ENCODE data around the gene MYO3B.

DNA sequence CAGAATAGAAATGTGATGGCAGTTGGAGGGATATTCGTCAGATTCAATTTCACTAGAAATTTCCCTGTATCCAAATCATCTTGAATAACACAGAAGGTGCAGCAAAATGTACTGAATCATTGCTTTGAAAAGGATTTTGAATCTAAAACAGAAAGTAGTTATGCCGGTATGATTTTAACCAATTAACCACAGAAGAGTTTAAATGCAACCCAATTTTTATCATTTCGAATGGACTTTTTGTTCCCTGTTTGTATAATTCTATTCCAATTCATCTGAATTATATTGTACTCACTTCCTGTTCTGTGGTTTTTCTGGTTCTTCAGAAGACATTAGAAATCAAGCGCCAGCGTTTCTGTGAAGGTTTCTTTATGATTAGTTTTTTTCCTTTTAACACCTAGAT is 190.4 kb downstream of the MYO3B start:
- TF ChIP-seq POLR2AphosphoS5 (IDR thresholded peaks at IDR 0.05): no peak
- TF ChIP-seq CTCF (IDR thresholded peaks at IDR 0.05): no peak
- no peak for TF ChIP-seq EP300 (IDR thresholded peaks at IDR 0.05)

Measured in sigmoid colon (tissue), 4 donors.